Activated CD4-positive, alpha-beta T cell treated with anti-CD3 and anti-CD28 coated beads for 36 hours (primary cell): ENCODE measurements around the gene PIH1D1. TPM values are rescaled to one million over a fixed set of nuclear protein-coding genes. Genes with fewer than 3 reads are reported as not detected.
A peak's percentile ranks its signal among the peaks of the same experiment; 100 is the strongest.
"Not testable (repeated sequence)": the region's sequence is repeated elsewhere in the genome, so short reads cannot be mapped to it uniquely, and the experiment has no call there.

Experiments
- ATAC-seq: fragments of 200-7000 bp; cut with Tn5 transposase; one replicate; pipeline ENCODE4 v1.10.0; 2021; ENCODE audit warnings: mild to moderate bottlenecking, moderate library complexity
- CTCF ChIA-PET: fragments of 350-600 bp; sonication (Branson Sonifier 250); formaldehyde crosslinking; loops from one replicate; lab custom pipeline; 2021; ENCODE audit warnings: antibody characterized with exemption; lab: Charles Lee
- POLR2A ChIA-PET: fragments of 350-600 bp; sonication (Branson Sonifier 250); formaldehyde crosslinking; loops from one replicate; lab custom pipeline; 2021; ENCODE audit warnings: antibody characterized with exemption, inconsistent platforms; lab: Charles Lee
- DNase-seq: peaks from one replicate; pipeline ENCODE4 v3.0.0-alpha.2; 2020
- H3K27ac Mint-ChIP-seq: one replicate; pipeline ENCODE4 v1.8.0; 2021; ENCODE audit warnings: mixed read lengths
- H3K27me3 Mint-ChIP-seq: one replicate; pipeline ENCODE4 v1.8.0; 2021; ENCODE audit warnings: mixed read lengths
- H3K36me3 Mint-ChIP-seq: one replicate; pipeline ENCODE4 v1.8.0; 2021; ENCODE audit warnings: low read depth, mixed read lengths
- H3K4me1 Mint-ChIP-seq: one replicate; pipeline ENCODE4 v1.8.0; 2021; ENCODE audit warnings: mixed read lengths
- H3K4me3 Mint-ChIP-seq: one replicate; pipeline ENCODE4 v1.8.0; 2021; ENCODE audit warnings: mild to moderate bottlenecking, moderate library complexity, mixed read lengths
- H3K9me3 Mint-ChIP-seq: one replicate; pipeline ENCODE4 v1.8.0; 2021; ENCODE audit warnings: low read depth, mixed read lengths
- intact Hi-C, 2 experiments: fragments of 100-400 bp; cut with DNase I in 1 of 2; cut with micrococcal nuclease in 1 of 2; formaldehyde crosslinking; loops; one replicate each; pipeline versions ENCODE4 v1.14.2 to v1.15.1; 2022 to 2024; cut with DNase I, micrococcal nuclease
- total RNA-seq, 2 experiments: library from RNA; stranded (reverse); gene quantifications; one replicate each; pipeline ENCODE4 v1.2.3, GENCODE V29; 2021

The PIH1D1 gene
- total RNA-seq, 2 experiments from 2014 or later, result 117 to 138 TPM

- intact Hi-C loops, result loop anchor here (1.0 kb wide), 5 partner anchors 17 to 244 kb away; partner anchors contain the start of genes ALDH16A1 (in 2 of the 2) and RPS11 (in 1 of the 2)
- no peaks in the 10 kb centered on the region for H3K9me3 Mint-ChIP-seq
- peaks cover 5% of the 10 kb centered on the region for H3K36me3 Mint-ChIP-seq
- ChIA-PET CTCF (interaction anchor here (0.6 to 3.5 kb wide), 15 partner anchors 11 to 244 kb away, joined by 3 to 23 read pairs (median 4); partner anchors contain the start of genes ALDH16A1 and PIH1D1), POLR2A (interaction anchor here (0.5 to 1.9 kb wide), 4 partner anchors 17 to 566 kb away, joined by 3 to 18 read pairs (median 4); partner anchors contain the start of genes ALDH16A1 and PIH1D1)
- H3K4me1 Mint-ChIP-seq, result peaks cover 49% of the 10 kb centered on the region
- no peaks in the 10 kb centered on the region for H3K27me3 Mint-ChIP-seq
- DNase-seq (peak; percentile 90), ATAC-seq (peak; percentile 66)
- peak overlapping the region; percentile 80 for H3K27ac Mint-ChIP-seq
- peak overlapping the region; percentile 64 for H3K4me3 Mint-ChIP-seq
These were observed 18.4 kb upstream of the PIH1D1 start for GRCh38 chr19:49469828-49470614.

GRCh38 chr19:49468746-49469447 is 17.3 kb upstream of the PIH1D1 start:
- POLR2A ChIA-PET, result interaction anchor here (0.7 to 1.9 kb wide), 4 partner anchors 13 to 98 kb away, joined by 3 to 18 read pairs (median 4); partner anchors contain the start of genes ALDH16A1 and PIH1D1
- H3K27ac Mint-ChIP-seq, result peak overlapping the region; percentile 98
- H3K9me3 Mint-ChIP-seq, result no peaks in the 10 kb centered on the region
- H3K36me3 Mint-ChIP-seq, result peaks cover 7% of the 10 kb centered on the region
- no peaks in the 10 kb centered on the region for H3K27me3 Mint-ChIP-seq
- H3K4me1 Mint-ChIP-seq, result peaks cover 49% of the 10 kb centered on the region
- DNase-seq (peak; percentile 88), ATAC-seq (peak; percentile 75)
- intact Hi-C loops, result loop anchor here in 1 of 2 experiments (1.0 kb wide), 3 partner anchors 16 to 27 kb away; partner anchors contain the start of genes ALDH16A1 and RPS11
- peak overlapping the region; percentile 64 for H3K4me3 Mint-ChIP-seq
- CTCF ChIA-PET, result interaction anchor here (0.8 to 3.5 kb wide), 6 partner anchors 14 to 371 kb away, joined by 3 to 23 read pairs (median 4); partner anchors contain the start of gene ALDH16A1

GRCh38 chr19:49468199-49468598 is 16.6 kb upstream of the PIH1D1 start:
- intact Hi-C loops, result no loop called here
- Mint-ChIP-seq H3K4me3 (no peak overlapping the region), H3K9me3 (no peaks in the 10 kb centered on the region), H3K27me3 (no peaks in the 10 kb centered on the region), H3K4me1 (peaks cover 43% of the 10 kb centered on the region), H3K36me3 (peaks cover 7% of the 10 kb centered on the region), H3K27ac (peak overlapping the region; percentile 98)
- ChIA-PET CTCF (no interaction called here), POLR2A (no interaction called here)
- ATAC-seq, result no peak
- no peak for DNase-seq

GRCh38 chr19:49465371-49465770 is 13.8 kb upstream of the PIH1D1 start:
- H3K4me3 Mint-ChIP-seq, result no peak overlapping the region
- H3K27ac Mint-ChIP-seq, result no peak overlapping the region
- H3K36me3 Mint-ChIP-seq, result peaks cover 7% of the 10 kb centered on the region
- ATAC-seq, result no peak
- peaks cover 19% of the 10 kb centered on the region for H3K4me1 Mint-ChIP-seq
- POLR2A ChIA-PET, result no interaction called here
- H3K27me3 Mint-ChIP-seq, result no peaks in the 10 kb centered on the region
- H3K9me3 Mint-ChIP-seq, result no peaks in the 10 kb centered on the region
- intact Hi-C loops, result no loop called here
- DNase-seq, result no peak
- CTCF ChIA-PET, result interaction anchor here (0.7 kb wide), 1 partner anchor 74 kb away, joined by 3 read pairs; no protein-coding TSS in a partner anchor

GRCh38 chr19:49463960-49464740 is 12.5 kb upstream of the PIH1D1 start:
- ChIA-PET POLR2A (no interaction called here), CTCF (no interaction called here)
- no peaks in the 10 kb centered on the region for H3K9me3 Mint-ChIP-seq
- no peak overlapping the region for H3K27ac Mint-ChIP-seq
- H3K36me3 Mint-ChIP-seq, result peaks cover 11% of the 10 kb centered on the region
- H3K4me1 Mint-ChIP-seq, result peaks cover 9% of the 10 kb centered on the region
- H3K4me3 Mint-ChIP-seq, result no peak overlapping the region
- no peak for ATAC-seq
- no peaks in the 10 kb centered on the region for H3K27me3 Mint-ChIP-seq
- no peak for DNase-seq
- intact Hi-C loops, result no loop called here

- DNase-seq (no peak), ATAC-seq (no peak)
- intact Hi-C loops, result no loop called here
- no peak overlapping the region for H3K27ac Mint-ChIP-seq
- no peak overlapping the region for H3K4me3 Mint-ChIP-seq
- CTCF ChIA-PET, result interaction anchor here (0.6 kb wide), 1 partner anchor 110 kb away, joined by 3 read pairs; no protein-coding TSS in a partner anchor
- peaks cover 8% of the 10 kb centered on the region for H3K36me3 Mint-ChIP-seq
- no peaks in the 10 kb centered on the region for H3K9me3 Mint-ChIP-seq
- H3K27me3 Mint-ChIP-seq, result no peaks in the 10 kb centered on the region
- H3K4me1 Mint-ChIP-seq, result no peaks in the 10 kb centered on the region
- POLR2A ChIA-PET, result no interaction called here
These were observed 10.9 kb upstream of the PIH1D1 start for GRCh38 chr19:49462492-49462891.

- H3K36me3 Mint-ChIP-seq, result peaks cover 10% of the 10 kb centered on the region
- ChIA-PET CTCF (no interaction called here), POLR2A (no interaction called here)
- H3K27ac Mint-ChIP-seq, result no peak overlapping the region
- H3K9me3 Mint-ChIP-seq, result no peaks in the 10 kb centered on the region
- peaks cover 3% of the 10 kb centered on the region for H3K4me1 Mint-ChIP-seq
- intact Hi-C loops, result no loop called here
- DNase-seq (no peak), ATAC-seq (no peak)
- no peak overlapping the region for H3K4me3 Mint-ChIP-seq
- no peaks in the 10 kb centered on the region for H3K27me3 Mint-ChIP-seq
These were observed 10.0 kb upstream of the PIH1D1 start for GRCh38 chr19:49461656-49462055.

GRCh38 chr19:49461130-49461529 is 9.5 kb upstream of the PIH1D1 start:
- DNase-seq, H3K27ac Mint-ChIP-seq, intact Hi-C loops, POLR2A ChIA-PET, ATAC-seq, H3K4me3 Mint-ChIP-seq, H3K4me1 Mint-ChIP-seq, H3K27me3 Mint-ChIP-seq, H3K9me3 Mint-ChIP-seq, CTCF ChIA-PET: not testable (repeated sequence)
- peaks cover 13% of the 10 kb centered on the region for H3K36me3 Mint-ChIP-seq

GRCh38 chr19:49459388-49459787 is 7.8 kb upstream of the PIH1D1 start:
- POLR2A ChIA-PET, result interaction anchor here (0.8 kb wide), 1 partner anchor 40 kb away, joined by 3 read pairs; no protein-coding TSS in a partner anchor
- no peak for DNase-seq
- no peak overlapping the region for H3K27ac Mint-ChIP-seq
- CTCF ChIA-PET, result interaction anchor here (1.1 to 2.3 kb wide), 4 partner anchors 10 to 17 kb away, joined by 3 to 9 read pairs (median 6); no protein-coding TSS in a partner anchor
- ATAC-seq, result peak; percentile 43
- no peaks in the 10 kb centered on the region for H3K27me3 Mint-ChIP-seq
- no peak overlapping the region for H3K4me3 Mint-ChIP-seq
- no peaks in the 10 kb centered on the region for H3K9me3 Mint-ChIP-seq
- peaks cover 15% of the 10 kb centered on the region for H3K4me1 Mint-ChIP-seq
- intact Hi-C loops, result no loop called here
- H3K36me3 Mint-ChIP-seq, result peaks cover 12% of the 10 kb centered on the region

- ATAC-seq (no peak), DNase-seq (no peak)
- H3K27me3 Mint-ChIP-seq, result no peaks in the 10 kb centered on the region
- H3K4me3 Mint-ChIP-seq, result no peak overlapping the region
- CTCF ChIA-PET, result interaction anchor here (0.6 to 2.3 kb wide), 5 partner anchors 9 to 372 kb away, joined by 3 to 9 read pairs (median 3); no protein-coding TSS in a partner anchor
- POLR2A ChIA-PET, result interaction anchor here (0.6 to 0.7 kb wide), 2 partner anchors 48 to 583 kb away, joined by 3 to 8 read pairs; no protein-coding TSS in a partner anchor
- H3K36me3 Mint-ChIP-seq, result peaks cover 18% of the 10 kb centered on the region
- peaks cover 21% of the 10 kb centered on the region for H3K4me1 Mint-ChIP-seq
- peak overlapping the region; percentile 51 for H3K27ac Mint-ChIP-seq
- no peaks in the 10 kb centered on the region for H3K9me3 Mint-ChIP-seq
- intact Hi-C loops, result no loop called here
These were observed 6.9 kb upstream of the PIH1D1 start for GRCh38 chr19:49458567-49458903.
